ENCODE measurements around the gene TTC38. TPM values are rescaled to one million over a fixed set of nuclear protein-coding genes. Genes with fewer than 3 reads are reported as not detected.

TTC38 gene
- total and polyA plus RNA-seq, 2 donors (not counting 3 experiments of a cell fraction or from before 2014, with no cell fraction given) = 31.6 to 39.7 TPM

DNA sequence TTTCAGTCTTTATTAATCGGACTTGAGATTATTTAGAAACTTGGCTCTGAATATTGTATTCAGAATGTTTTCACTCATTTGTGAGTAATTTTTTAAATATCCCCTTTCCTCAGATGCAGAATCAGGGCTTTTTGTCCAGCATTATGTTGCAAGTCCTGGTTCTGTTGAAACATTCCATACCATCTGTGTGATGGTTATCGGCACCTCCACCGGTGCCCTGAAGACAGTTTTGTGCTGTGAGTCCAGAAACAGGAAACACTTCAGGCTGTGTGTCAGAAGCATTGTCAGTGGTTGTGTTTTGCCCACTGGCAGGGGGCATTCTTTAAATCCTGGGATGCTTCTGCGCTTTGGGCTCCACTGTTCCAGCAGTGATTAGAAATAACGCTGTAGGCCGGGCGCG, 38.1 kb upstream of the TTC38 start:
- BruUV-seq (replicated peaks) = no TSS peak
- Histone ChIP-seq H3K9me3 (replicated peaks; ENCODE audit: control insufficient read depth, insufficient read depth, low read length) (no peaks in the 10 kb centered on the region), H3K79me2 (ENCODE audit: control insufficient read depth, insufficient read depth, low read length) (no peaks in the 10 kb centered on the region), H3K27ac (ENCODE audit: insufficient read depth, low read depth, low read length) (no peak overlapping the region), H2AFZ (ENCODE audit: low read depth, low read length) (no peak overlapping the region), H3K36me3 (ENCODE audit: control insufficient read depth in 2 of 2, extremely low read depth in 1 of 2, insufficient read depth in 2 of 2, low read length in 2 of 2) (no peaks in the 10 kb centered on the region), H3K4me3 (replicated peaks in 1 of 3; ENCODE audit: insufficient read depth in 1 of 3, low read depth in 1 of 3, low read length in 3 of 3) (no peak overlapping the region), H4K20me1 (replicated peaks; ENCODE audit: control insufficient read depth, extremely low read depth, insufficient read depth, low read length) (no peaks in the 10 kb centered on the region), H3K27me3 (ENCODE audit: control insufficient read depth in 2 of 2, insufficient read depth in 2 of 2, low read length in 2 of 2) (no peaks in the 10 kb centered on the region), H3K9me1 (replicated peaks; ENCODE audit: control insufficient read depth, extremely low read depth, insufficient read depth, low read length) (no peaks in the 10 kb centered on the region), H3K9ac (replicated peaks; ENCODE audit: extremely low read depth, insufficient read depth, low read length) (no peak overlapping the region), H3K4me1 (ENCODE audit: control insufficient read depth, extremely low read depth, insufficient read depth, low read length) (no peaks in the 10 kb centered on the region), H3K4me2 (ENCODE audit: insufficient read depth, low read length) (no peak overlapping the region)
- intact Hi-C loops (cut with micrococcal nuclease) = no loop called here
- dilution Hi-C loops (cut with MboI; ENCODE audit: extremely low pct_ligation_motif_present, low sequenced_read_pairs) = no loop called here
- DNase-seq (ENCODE audit: low read depth, low spot score) (no peak), FAIRE-seq (no peak)
- TF ChIP-seq, protein P1, sequence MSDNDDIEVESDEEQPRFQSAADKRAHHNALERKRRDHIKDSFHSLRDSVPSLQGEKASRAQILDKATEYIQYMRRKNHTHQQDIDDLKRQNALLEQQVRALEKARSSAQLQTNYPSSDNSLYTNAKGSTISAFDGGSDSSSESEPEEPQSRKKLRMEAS (IDR thresholded peaks at IDR 0.05; ENCODE audit: insufficient read depth, insufficient read length) = no peak
- TF ChIP-seq EZH2 (IDR thresholded peaks at IDR 0.05; ENCODE audit: borderline replicate concordance, low read depth, low read length, severe bottlenecking) = no peak
- TF ChIP-seq GATA2 (IDR thresholded peaks at IDR 0.05; ENCODE audit: insufficient read depth, insufficient read length, low read depth, low read length) = no peak
- TF ChIP-seq FOS (IDR thresholded peaks at IDR 0.05; ENCODE audit: borderline replicate concordance, insufficient read depth, low read length) = no peak
- no peak for TF ChIP-seq JUN (IDR thresholded peaks at IDR 0.05; ENCODE audit: borderline replicate concordance, insufficient read depth, insufficient read length, low read depth)
- TF ChIP-seq MYC (IDR thresholded peaks at IDR 0.05; ENCODE audit: low read depth, low read length) = no peak
- TF ChIP-seq, protein P2, sequence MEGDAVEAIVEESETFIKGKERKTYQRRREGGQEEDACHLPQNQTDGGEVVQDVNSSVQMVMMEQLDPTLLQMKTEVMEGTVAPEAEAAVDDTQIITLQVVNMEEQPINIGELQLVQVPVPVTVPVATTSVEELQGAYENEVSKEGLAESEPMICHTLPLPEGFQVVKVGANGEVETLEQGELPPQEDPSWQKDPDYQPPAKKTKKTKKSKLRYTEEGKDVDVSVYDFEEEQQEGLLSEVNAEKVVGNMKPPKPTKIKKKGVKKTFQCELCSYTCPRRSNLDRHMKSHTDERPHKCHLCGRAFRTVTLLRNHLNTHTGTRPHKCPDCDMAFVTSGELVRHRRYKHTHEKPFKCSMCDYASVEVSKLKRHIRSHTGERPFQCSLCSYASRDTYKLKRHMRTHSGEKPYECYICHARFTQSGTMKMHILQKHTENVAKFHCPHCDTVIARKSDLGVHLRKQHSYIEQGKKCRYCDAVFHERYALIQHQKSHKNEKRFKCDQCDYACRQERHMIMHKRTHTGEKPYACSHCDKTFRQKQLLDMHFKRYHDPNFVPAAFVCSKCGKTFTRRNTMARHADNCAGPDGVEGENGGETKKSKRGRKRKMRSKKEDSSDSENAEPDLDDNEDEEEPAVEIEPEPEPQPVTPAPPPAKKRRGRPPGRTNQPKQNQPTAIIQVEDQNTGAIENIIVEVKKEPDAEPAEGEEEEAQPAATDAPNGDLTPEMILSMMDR (IDR thresholded peaks at IDR 0.05; ENCODE audit: extremely low read depth in 1 of 2, insufficient read depth in 1 of 2, low read depth in 1 of 2, low read length in 2 of 2) = no peak
- TF ChIP-seq POLR2AphosphoS5 (IDR thresholded peaks at IDR 0.05; ENCODE audit: insufficient read depth, low read depth, low read length) = no peak
- ChIA-PET POLR2A (no interaction called here), CTCF (no interaction called here)

All from endothelial cell of umbilical vein (primary cell).